Measurements from ENCODE around the gene ADPRHL1. TPM values are rescaled to one million over a fixed set of nuclear protein-coding genes. Genes with fewer than 3 reads are reported as not detected.

ADPRHL1 gene
- total RNA-seq, 1 donor from 2014 or later, result 2.6 TPM

- H3K27ac Mint-ChIP-seq (ENCODE audit: unreplicated experiment), result peak overlapping the region; percentile 82
- TF ChIP-seq CTCF (IDR thresholded peaks at IDR 0.05), result no peak
- no peaks in the 10 kb centered on the region for H3K36me3 Mint-ChIP-seq (ENCODE audit: unreplicated experiment)
- H3K4me1 Mint-ChIP-seq (ENCODE audit: unreplicated experiment), result peaks cover 54% of the 10 kb centered on the region
- H3K9me3 Mint-ChIP-seq (ENCODE audit: unreplicated experiment), result no peaks in the 10 kb centered on the region
- no peaks in the 10 kb centered on the region for H3K27me3 Mint-ChIP-seq (ENCODE audit: unreplicated experiment)
- no peak for DNase-seq (ENCODE audit: extremely low spot score, unreplicated experiment)
- H3K4me3 Mint-ChIP-seq (ENCODE audit: unreplicated experiment), result no peak overlapping the region
Measured at GRCh38 chr13:113410472-113411201, 42.7 kb downstream of the ADPRHL1 start.

- Mint-ChIP-seq H3K9me3 (ENCODE audit: unreplicated experiment) (no peaks in the 10 kb centered on the region), H3K27ac (ENCODE audit: unreplicated experiment) (no peak overlapping the region), H3K27me3 (ENCODE audit: unreplicated experiment) (no peaks in the 10 kb centered on the region), H3K4me1 (ENCODE audit: unreplicated experiment) (peaks cover 45% of the 10 kb centered on the region), H3K4me3 (ENCODE audit: unreplicated experiment) (no peak overlapping the region), H3K36me3 (ENCODE audit: unreplicated experiment) (no peaks in the 10 kb centered on the region)
- TF ChIP-seq CTCF (IDR thresholded peaks at IDR 0.05), result no peak
- no peak for DNase-seq (ENCODE audit: extremely low spot score, unreplicated experiment)
Measured at GRCh38 chr13:113408562-113408961, 44.7 kb downstream of the ADPRHL1 start.

GRCh38 chr13:113407531-113408393 is 45.5 kb downstream of the ADPRHL1 start:
- TF ChIP-seq CTCF (IDR thresholded peaks at IDR 0.05), result no peak
- Mint-ChIP-seq H3K9me3 (ENCODE audit: unreplicated experiment) (no peaks in the 10 kb centered on the region), H3K4me3 (ENCODE audit: unreplicated experiment) (no peak overlapping the region), H3K27me3 (ENCODE audit: unreplicated experiment) (no peaks in the 10 kb centered on the region), H3K4me1 (ENCODE audit: unreplicated experiment) (peaks cover 40% of the 10 kb centered on the region), H3K27ac (ENCODE audit: unreplicated experiment) (no peak overlapping the region), H3K36me3 (ENCODE audit: unreplicated experiment) (no peaks in the 10 kb centered on the region)
- no peak for DNase-seq (ENCODE audit: extremely low spot score, unreplicated experiment)

GRCh38 chr13:113407103-113407530 is 46.2 kb downstream of the ADPRHL1 start:
- H3K4me3 Mint-ChIP-seq (ENCODE audit: unreplicated experiment), result no peak overlapping the region
- H3K27ac Mint-ChIP-seq (ENCODE audit: unreplicated experiment), result no peak overlapping the region
- no peaks in the 10 kb centered on the region for H3K9me3 Mint-ChIP-seq (ENCODE audit: unreplicated experiment)
- peaks cover 40% of the 10 kb centered on the region for H3K4me1 Mint-ChIP-seq (ENCODE audit: unreplicated experiment)
- DNase-seq (ENCODE audit: extremely low spot score, unreplicated experiment), result no peak
- no peaks in the 10 kb centered on the region for H3K36me3 Mint-ChIP-seq (ENCODE audit: unreplicated experiment)
- no peaks in the 10 kb centered on the region for H3K27me3 Mint-ChIP-seq (ENCODE audit: unreplicated experiment)
- no peak for TF ChIP-seq CTCF (IDR thresholded peaks at IDR 0.05)
